Gastrocnemius medialis (tissue), 4 donors: ENCODE measurements around the gene COL24A1.

Source experiments
- POLR2A ChIP-seq, 2 donors: fragments of 450-650 bp; IDR thresholded peaks; one replicate each; pipeline ENCODE4 v1.6.1; 2017; ENCODE audit warnings: antibody characterized with exemption in 2 of 2, mild to moderate bottlenecking in 2 of 2, moderate library complexity in 2 of 2
- TF ChIP-seq, protein P1 (sequence below), 5 experiments: fragments of 450-650 bp in 3 of 5; fragments of 200-600 bp in 2 of 5; sonication (generic) in 2 of 5; IDR thresholded peaks in 4 of 5; conservative IDR thresholded peaks in 1 of 5; 1 replicate in 4 of 5; 2 replicates in 1 of 5; pipeline ENCODE4 v1.5.1; 2016 to 2019; ENCODE audit warnings: antibody characterized with exemption in 5 of 5, mild to moderate bottlenecking in 3 of 5, moderate library complexity in 3 of 5

DNA sequence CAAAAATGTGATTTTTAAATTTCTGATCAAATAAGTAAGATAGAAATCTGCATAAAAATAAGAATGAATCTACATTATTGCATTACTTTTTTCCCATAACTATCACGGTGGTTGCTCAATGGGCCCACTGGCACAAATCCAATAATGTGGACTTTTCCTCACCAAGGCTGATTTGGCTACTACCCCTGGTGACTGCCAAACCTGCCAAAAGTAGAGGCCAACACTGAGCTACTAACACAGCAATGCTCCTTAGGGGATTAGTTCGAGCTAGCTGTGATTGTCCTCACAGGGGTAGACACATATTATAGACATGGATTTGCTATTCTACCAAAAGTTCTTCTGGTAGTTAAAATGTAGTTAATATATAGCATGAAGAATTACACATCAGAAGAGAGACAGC lies 340.7 kb downstream of the COL24A1 start:
- TF ChIP-seq, protein P1, sequence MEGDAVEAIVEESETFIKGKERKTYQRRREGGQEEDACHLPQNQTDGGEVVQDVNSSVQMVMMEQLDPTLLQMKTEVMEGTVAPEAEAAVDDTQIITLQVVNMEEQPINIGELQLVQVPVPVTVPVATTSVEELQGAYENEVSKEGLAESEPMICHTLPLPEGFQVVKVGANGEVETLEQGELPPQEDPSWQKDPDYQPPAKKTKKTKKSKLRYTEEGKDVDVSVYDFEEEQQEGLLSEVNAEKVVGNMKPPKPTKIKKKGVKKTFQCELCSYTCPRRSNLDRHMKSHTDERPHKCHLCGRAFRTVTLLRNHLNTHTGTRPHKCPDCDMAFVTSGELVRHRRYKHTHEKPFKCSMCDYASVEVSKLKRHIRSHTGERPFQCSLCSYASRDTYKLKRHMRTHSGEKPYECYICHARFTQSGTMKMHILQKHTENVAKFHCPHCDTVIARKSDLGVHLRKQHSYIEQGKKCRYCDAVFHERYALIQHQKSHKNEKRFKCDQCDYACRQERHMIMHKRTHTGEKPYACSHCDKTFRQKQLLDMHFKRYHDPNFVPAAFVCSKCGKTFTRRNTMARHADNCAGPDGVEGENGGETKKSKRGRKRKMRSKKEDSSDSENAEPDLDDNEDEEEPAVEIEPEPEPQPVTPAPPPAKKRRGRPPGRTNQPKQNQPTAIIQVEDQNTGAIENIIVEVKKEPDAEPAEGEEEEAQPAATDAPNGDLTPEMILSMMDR (IDR thresholded peaks at IDR 0.05 in 4 of 5, conservative IDR thresholded peaks at IDR 0.05 in 1 of 5) = no peak
- TF ChIP-seq POLR2A (IDR thresholded peaks at IDR 0.05) = no peak
